Skin epidermis (tissue), 12 donors: ENCODE measurements around the gene ZBTB7C.

Experiments used
- H3K27ac ChIP-seq, 21 experiments: fragments of 200-600 bp; sonication (generic) in 11 of 21; one replicate each; pipeline ENCODE4 v1.5.0; 2020; ENCODE audit warnings: mild to moderate bottlenecking in 3 of 21, inconsistent platforms in 2 of 21, moderate library complexity in 2 of 21
- H3K4me3 ChIP-seq, 7 experiments: fragments of 200-600 bp; sonication (generic) in 2 of 7; one replicate each; pipeline ENCODE4 v1.5.0; 2020; ENCODE audit warnings: inconsistent platforms in 2 of 7, mild to moderate bottlenecking in 2 of 7, moderate library complexity in 1 of 7

The ZBTB7C gene

GRCh38 chr18:48310353-48310752 is 98.8 kb downstream of the ZBTB7C start:
- H3K4me3 ChIP-seq: no peak overlapping the region
- no peak overlapping the region for H3K27ac ChIP-seq

- Histone ChIP-seq H3K4me3 (no peak overlapping the region), H3K27ac (no peak overlapping the region)
Measured at GRCh38 chr18:48308755-48309575, 100.2 kb downstream of the ZBTB7C start.

DNA sequence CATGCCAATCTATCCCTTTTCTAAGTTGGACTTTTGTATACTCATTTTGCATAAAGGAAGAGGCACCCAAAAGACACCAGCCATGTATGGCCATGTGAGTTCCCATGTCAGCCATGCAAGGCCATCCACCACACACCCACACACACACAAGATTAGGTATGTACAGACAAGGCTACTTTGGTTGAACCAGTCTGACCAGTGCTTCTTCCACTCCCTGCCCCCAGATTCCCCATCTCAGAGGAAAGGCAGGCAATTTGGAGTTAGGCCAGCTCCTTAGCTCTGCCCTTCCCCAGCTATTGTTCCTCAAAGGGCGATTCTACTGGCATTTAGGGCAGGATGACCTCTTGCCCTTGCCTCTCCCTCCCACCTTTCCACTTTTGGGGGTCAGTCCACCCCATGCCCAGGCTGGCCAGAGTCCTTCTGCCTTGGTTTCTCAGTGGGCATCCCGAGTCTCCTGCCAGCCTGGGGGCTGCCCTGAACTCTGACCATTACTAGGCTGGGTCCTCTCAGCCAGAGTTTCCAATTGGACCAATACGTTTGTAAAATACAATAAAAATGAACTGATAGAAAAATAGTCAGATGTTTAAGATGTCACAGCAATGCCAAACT is 101.1 kb downstream of the ZBTB7C start:
- H3K27ac ChIP-seq: peak overlapping the region in 4 of 21 experiments; percentile 41 to 56 (median 50)
- no peak overlapping the region for H3K4me3 ChIP-seq

GRCh38 chr18:48306838-48307237 is 102.3 kb downstream of the ZBTB7C start:
- H3K27ac ChIP-seq: no peak overlapping the region
- H3K4me3 ChIP-seq: no peak overlapping the region

- Histone ChIP-seq H3K4me3 (no peak overlapping the region), H3K27ac (no peak overlapping the region)
Measured at GRCh38 chr18:48304906-48305693, 104.1 kb downstream of the ZBTB7C start.

DNA sequence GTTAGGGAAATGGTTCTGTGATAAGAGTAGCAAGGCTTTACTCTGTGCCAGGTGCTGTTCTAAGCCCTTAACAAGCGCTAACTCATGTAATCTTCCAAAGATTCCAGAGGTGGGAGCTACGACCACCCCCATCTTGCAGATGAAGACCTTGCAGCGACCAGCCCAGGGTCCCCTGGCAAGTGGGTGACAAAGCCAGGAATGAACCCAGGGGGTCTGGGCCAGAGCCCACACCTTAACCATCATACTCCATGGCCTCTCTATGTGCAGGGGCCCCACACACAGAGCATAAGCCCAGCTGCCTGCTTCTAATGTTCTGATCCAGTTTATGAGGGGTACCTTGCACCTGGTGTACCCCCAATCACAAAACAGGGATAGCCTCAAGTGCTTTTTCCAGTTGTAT is 105.3 kb downstream of the ZBTB7C start:
- Histone ChIP-seq H3K4me3 (no peak overlapping the region), H3K27ac (no peak overlapping the region)

DNA sequence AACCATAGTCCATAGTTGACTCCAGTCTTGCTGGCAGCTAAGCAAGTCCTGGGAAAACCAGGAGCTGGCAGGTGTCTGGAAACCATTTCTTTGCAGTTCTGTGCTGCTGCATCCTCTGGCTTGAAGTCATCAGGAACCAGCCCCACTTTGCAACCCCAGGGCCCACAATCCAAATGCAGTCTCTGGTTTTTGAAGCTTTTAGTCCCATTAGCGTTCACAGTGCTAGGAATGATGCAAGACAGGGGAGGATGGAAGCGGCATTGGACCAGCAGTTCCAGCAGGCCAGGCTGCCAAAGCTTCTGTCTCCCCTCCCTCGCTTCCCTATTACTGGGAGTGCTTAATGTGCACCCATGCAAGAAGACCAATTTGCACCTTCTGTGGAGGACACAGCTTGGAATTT is 106.4 kb downstream of the ZBTB7C start:
- Histone ChIP-seq H3K4me3 (no peak overlapping the region), H3K27ac (no peak overlapping the region)

DNA sequence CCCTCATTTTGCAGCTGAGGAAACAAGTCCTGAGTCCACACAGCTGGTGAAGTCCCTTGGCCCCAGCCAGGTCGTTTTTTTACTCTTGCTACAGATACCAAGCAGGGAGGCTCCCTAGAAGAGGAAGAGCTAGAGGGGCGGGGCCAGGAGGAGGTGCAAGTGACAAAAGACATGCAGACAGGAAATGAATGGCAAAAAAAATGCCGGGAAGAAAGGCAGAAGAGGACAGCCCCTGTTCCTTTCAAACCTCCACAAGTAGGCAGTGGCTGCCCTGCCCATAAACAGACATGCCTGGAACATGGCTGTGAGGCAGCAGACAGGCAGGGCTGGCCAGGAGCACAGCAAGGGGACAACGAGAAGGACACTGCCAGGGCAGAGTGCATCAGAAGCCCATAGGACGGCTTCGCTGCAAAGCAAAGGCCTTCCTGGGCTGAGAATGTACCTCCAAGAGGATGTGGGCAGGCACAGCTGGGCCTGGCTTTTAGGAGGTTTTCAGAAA is 108.7 kb downstream of the ZBTB7C start:
- H3K27ac ChIP-seq: no peak overlapping the region
- no peak overlapping the region for H3K4me3 ChIP-seq

- Histone ChIP-seq H3K4me3 (no peak overlapping the region), H3K27ac (no peak overlapping the region)
Measured at GRCh38 chr18:48297139-48297538, 112.0 kb downstream of the ZBTB7C start.

- H3K4me3 ChIP-seq: no peak overlapping the region
Measured at GRCh38 chr18:48296581-48296980, 112.6 kb downstream of the ZBTB7C start.

DNA sequence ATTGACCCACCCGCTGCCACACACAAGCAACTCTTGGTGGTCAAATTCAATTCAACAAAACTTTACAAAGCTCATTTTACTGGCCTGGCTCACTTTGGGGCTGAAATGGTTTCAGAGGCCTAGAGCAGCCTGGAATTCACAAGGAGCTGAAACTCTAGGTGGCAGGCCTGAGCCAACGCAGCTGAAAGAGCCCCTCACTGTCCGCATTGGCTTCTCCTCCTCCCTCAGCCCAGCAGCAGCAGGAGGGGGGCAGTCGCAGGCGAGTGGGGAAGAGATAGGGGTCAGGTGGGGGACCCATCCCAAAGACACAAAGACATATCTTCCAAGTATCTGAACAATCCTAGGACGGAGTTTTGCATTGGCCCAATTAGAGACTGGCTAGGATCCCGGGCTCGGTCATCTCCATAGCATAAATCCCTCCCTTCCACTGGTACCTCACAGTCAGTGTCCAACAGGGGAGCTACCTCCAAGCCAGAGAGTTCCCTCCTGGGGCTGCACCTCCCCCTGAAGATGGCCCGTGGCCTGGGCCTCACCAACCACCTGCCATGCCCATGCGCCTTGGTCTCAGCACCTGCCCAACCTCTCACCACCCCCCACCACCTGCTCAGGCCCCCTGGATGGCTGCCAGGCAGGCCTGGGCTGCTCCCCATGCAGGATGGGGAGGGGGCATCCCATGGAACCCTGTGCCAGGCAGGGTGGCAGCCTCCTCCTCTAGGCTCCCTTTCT is 113.4 kb downstream of the ZBTB7C start:
- H3K27ac ChIP-seq: peak overlapping the region in 1 of 21 experiments; percentile 39
- H3K4me3 ChIP-seq: no peak overlapping the region

More at GRCh38 chr18:48296581-48296980, 112.6 kb downstream of the ZBTB7C start:
- no peak overlapping the region for H3K27ac ChIP-seq

DNA sequence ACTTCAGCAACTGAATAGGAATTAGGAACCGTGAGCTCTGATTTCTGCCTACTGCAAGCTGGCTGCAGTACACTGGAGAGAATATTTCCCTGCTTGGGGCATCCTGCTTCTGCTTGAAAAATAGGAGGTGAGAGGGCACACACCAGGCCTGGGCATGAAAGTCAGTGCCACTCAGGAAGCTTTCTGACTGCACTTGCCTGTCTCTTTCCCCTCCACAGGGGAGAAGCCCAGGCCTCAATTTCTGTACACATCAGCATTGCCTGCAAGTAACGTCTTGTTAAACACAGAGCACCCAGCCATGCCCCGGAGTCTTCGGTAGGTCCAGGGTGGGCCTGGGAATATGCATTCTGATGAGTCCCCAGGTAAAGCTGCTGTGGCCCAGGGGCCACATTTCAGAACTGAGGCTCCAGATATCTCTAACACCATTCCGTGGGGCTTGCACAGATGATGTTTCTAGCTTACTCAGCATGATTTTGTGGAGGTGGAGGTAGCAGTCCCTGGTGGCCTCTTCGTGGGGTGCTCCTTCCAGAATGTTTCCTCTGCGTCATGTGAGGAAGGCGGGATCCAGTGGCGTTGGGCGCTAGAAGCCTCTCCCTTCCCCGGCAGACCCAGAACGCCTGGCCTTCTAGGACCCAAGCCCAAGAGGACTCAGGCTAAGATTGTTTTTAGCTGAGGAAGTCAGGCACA is 114.1 kb downstream of the ZBTB7C start:
- Histone ChIP-seq H3K27ac (peak overlapping the region in 1 of 21 experiments; percentile 39), H3K4me3 (no peak overlapping the region)

GRCh38 chr18:48293954-48294898 is 115.0 kb downstream of the ZBTB7C start:
- Histone ChIP-seq H3K4me3 (no peak overlapping the region), H3K27ac (peak overlapping the region in 1 of 21 experiments; percentile 39)

- no peak overlapping the region for H3K27ac ChIP-seq
- H3K4me3 ChIP-seq: no peak overlapping the region
Measured at GRCh38 chr18:48292782-48293424, 116.3 kb downstream of the ZBTB7C start.

DNA sequence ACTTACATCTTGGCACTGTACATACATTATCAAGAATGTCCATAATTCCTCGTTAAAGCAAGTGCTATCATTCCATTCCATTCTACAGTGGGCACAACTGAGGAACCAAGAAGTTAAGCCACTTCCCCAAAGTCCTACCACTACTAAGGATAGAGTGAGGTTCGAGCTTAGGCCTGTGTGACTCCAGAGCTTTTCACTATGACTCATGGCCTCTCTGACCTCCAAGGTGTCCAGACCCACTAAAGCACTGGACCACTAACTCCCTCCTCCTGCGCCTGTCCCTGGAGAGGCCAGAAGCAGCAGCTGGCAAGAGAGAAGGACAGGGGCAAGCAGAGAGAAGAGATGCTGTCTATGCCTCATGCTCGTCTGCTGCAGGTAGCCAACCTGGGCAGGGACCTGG is 117.0 kb downstream of the ZBTB7C start:
- H3K27ac ChIP-seq: no peak overlapping the region
- H3K4me3 ChIP-seq: no peak overlapping the region

DNA sequence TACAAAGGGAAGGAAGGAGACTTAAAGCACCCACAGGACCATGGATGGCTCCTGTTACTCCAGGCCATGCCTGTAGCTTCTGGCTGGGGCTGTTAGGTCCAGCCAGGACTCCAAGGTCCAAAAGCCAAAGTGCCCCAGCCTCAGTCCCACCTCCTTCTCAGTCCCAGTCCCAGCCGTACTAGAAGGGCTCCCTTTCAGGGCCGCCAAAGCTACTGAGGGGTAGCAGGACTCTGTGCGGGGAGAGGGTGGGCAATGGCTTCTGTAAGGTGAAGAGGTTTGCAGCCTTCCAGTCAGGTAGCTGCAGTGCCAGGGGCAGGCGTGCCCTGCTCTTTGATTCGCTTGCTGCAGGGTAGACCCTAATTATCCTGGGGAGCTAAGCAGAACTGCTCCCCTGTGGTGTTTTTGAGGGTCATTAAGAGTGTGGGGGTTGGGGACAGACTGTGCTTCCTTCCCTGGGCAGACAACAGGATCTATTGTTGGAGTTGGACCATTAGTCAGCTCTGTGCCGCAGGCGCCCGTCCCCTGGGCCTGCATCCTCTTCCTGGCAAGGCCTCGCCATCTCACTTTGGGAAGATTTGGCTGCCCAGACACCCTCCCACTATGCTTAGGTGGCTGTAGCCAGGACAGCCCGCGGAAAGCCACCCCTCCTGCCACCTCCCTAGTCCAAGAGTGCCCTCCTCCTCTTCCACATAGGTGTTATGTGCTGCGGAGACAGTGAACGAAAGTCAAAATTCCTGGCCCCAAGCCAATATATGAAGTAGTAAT is 118.8 kb downstream of the ZBTB7C start:
- Histone ChIP-seq H3K27ac (no peak overlapping the region), H3K4me3 (no peak overlapping the region)

- H3K27ac ChIP-seq: no peak overlapping the region
- H3K4me3 ChIP-seq: no peak overlapping the region
Measured at GRCh38 chr18:48284743-48285142, 124.4 kb downstream of the ZBTB7C start.
